A204.1 (cell line): ENCODE measurements around the gene KBTBD13.
"Not testable (repeated sequence)": the region's sequence is repeated elsewhere in the genome, so short reads cannot be mapped to it uniquely, and the experiment has no call there.

Experiments
- FAIRE-seq: peaks from 2 replicates; lab custom pipeline; 2012; peaks lifted over from hg19 to GRCh38; lab: Jason Lieb, UNC

KBTBD13 gene

GRCh38 chr15:65069779-65070546 is 6.6 kb upstream of the KBTBD13 start:
- FAIRE-seq, result no peak

GRCh38 chr15:65071381-65071811 is 5.2 kb upstream of the KBTBD13 start:
- FAIRE-seq, result no peak

GRCh38 chr15:65072027-65072426 is 4.5 kb upstream of the KBTBD13 start:
- no peak for FAIRE-seq

- FAIRE-seq, result no peak
Measured at GRCh38 chr15:65072617-65073016, 3.9 kb upstream of the KBTBD13 start.

- FAIRE-seq, result not testable (repeated sequence)
Measured at GRCh38 chr15:65074946-65075345, 1.6 kb upstream of the KBTBD13 start.

GRCh38 chr15:65075607-65076395 is 745 bp upstream of the KBTBD13 start:
- not testable (repeated sequence) for FAIRE-seq

GRCh38 chr15:65077291-65077980 is 890 bp downstream of the KBTBD13 start:
- no peak for FAIRE-seq

- FAIRE-seq, result no peak
Measured at GRCh38 chr15:65077981-65078352, 1.4 kb downstream of the KBTBD13 start.

- no peak for FAIRE-seq
Measured at GRCh38 chr15:65079580-65079979, 3.0 kb downstream of the KBTBD13 start.

GRCh38 chr15:65081270-65081669 is 4.7 kb downstream of the KBTBD13 start:
- no peak for FAIRE-seq

GRCh38 chr15:65081758-65082157 is 5.2 kb downstream of the KBTBD13 start:
- FAIRE-seq, result no peak

GRCh38 chr15:65082303-65082953 is 5.9 kb downstream of the KBTBD13 start:
- no peak for FAIRE-seq

GRCh38 chr15:65083262-65083701 is 6.7 kb downstream of the KBTBD13 start:
- no peak for FAIRE-seq

GRCh38 chr15:65084500-65085206 is 8.1 kb downstream of the KBTBD13 start:
- no peak for FAIRE-seq

GRCh38 chr15:65085207-65085753 is 8.7 kb downstream of the KBTBD13 start:
- no peak for FAIRE-seq

- FAIRE-seq, result no peak
Measured at GRCh38 chr15:65085990-65086679, 9.6 kb downstream of the KBTBD13 start.

- FAIRE-seq, result no peak
Measured at GRCh38 chr15:65086680-65087111, 10.2 kb downstream of the KBTBD13 start.

GRCh38 chr15:65087411-65087810 is 10.9 kb downstream of the KBTBD13 start:
- no peak for FAIRE-seq

- FAIRE-seq, result no peak
Measured at GRCh38 chr15:65087873-65088642, 11.5 kb downstream of the KBTBD13 start.

GRCh38 chr15:65088643-65089021 is 12.1 kb downstream of the KBTBD13 start:
- FAIRE-seq, result no peak
